Measurements from ENCODE around the gene TKT.

- TF ChIP-seq, protein P1, sequence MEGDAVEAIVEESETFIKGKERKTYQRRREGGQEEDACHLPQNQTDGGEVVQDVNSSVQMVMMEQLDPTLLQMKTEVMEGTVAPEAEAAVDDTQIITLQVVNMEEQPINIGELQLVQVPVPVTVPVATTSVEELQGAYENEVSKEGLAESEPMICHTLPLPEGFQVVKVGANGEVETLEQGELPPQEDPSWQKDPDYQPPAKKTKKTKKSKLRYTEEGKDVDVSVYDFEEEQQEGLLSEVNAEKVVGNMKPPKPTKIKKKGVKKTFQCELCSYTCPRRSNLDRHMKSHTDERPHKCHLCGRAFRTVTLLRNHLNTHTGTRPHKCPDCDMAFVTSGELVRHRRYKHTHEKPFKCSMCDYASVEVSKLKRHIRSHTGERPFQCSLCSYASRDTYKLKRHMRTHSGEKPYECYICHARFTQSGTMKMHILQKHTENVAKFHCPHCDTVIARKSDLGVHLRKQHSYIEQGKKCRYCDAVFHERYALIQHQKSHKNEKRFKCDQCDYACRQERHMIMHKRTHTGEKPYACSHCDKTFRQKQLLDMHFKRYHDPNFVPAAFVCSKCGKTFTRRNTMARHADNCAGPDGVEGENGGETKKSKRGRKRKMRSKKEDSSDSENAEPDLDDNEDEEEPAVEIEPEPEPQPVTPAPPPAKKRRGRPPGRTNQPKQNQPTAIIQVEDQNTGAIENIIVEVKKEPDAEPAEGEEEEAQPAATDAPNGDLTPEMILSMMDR (CRISPR knock-in tag; IDR thresholded peaks at IDR 0.05): no peak
- TF ChIP-seq NR2C2 (CRISPR knock-in tag; IDR thresholded peaks at IDR 0.05; ENCODE audit: borderline replicate concordance) (no peak), ASH2L (IDR thresholded peaks at IDR 0.05; ENCODE audit: insufficient read length, low read depth, low read length) (no peak)
Measured at GRCh38 chr3:53226841-53227407, 28.9 kb downstream of the TKT start.
